ENCODE results near the gene BRWD1.

BRWD1 gene

GRCh38 chr21:39197448-39198233, 115.8 kb downstream of the BRWD1 start:
- in situ Hi-C loops (cut with MboI; ENCODE audit: low sequenced_read_pairs, unreplicated experiment): loop anchor here (25.0 kb wide), 1 partner anchor 190 kb away; a partner anchor contains a TSS
- DNase-seq (ENCODE audit: low spot score): no peak
- TF ChIP-seq CTCF (IDR thresholded peaks at IDR 0.05; ENCODE audit: borderline replicate concordance, control extremely low read depth, extremely low read depth, insufficient read depth, missing control alignments): no peak

DNA sequence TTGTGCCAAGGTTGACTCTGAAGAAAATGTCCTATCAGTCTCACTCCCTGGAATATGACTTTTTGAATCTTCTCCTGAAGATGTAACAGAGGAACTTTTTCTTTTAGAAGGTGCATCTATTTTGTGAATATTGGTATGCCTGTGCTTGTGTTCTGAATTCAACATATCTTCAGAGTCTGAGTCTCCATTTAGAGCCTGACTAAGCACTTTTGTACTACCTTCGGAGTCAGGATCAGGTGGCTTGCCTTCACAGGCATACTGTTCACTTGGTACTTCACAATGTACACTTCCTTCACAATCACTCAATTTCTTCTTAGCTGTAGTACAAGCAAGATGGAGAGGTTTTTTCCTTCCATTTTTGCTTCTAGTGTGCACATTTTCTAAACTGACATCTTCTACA, 116.6 kb downstream of the BRWD1 start:
- no peak for TF ChIP-seq CTCF (IDR thresholded peaks at IDR 0.05; ENCODE audit: borderline replicate concordance, control extremely low read depth, extremely low read depth, insufficient read depth, missing control alignments)
- in situ Hi-C loops (cut with MboI; ENCODE audit: low sequenced_read_pairs, unreplicated experiment): loop anchor here (25.0 kb wide), 1 partner anchor 190 kb away; a partner anchor contains a TSS
- no peak for DNase-seq (ENCODE audit: low spot score)

DNA sequence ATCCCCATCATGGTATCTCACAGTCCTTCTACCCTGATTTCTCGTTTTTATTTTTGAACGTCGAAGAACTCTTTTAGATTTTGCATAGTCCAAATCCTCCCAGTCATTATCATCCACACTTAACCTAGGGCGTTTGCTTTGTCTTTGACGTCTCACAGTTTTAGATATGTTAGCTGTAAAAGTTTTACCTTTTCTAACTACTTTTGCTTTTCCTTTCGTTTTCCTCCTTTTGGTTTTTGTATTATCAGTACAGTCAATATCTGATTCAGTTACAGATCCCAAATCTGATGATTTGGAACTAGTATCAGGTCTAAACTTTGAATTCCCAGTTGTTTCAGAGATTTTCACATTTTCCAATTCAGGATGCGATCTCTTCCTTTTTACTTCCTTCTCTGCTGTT, 117.1 kb downstream of the BRWD1 start:
- no peak for TF ChIP-seq CTCF (IDR thresholded peaks at IDR 0.05; ENCODE audit: borderline replicate concordance, control extremely low read depth, extremely low read depth, insufficient read depth, missing control alignments)
- DNase-seq (ENCODE audit: low spot score): no peak
- in situ Hi-C loops (cut with MboI; ENCODE audit: low sequenced_read_pairs, unreplicated experiment): loop anchor here (25.0 kb wide), 1 partner anchor 191 kb away; a partner anchor contains a TSS

GRCh38 chr21:39193380-39193779, 120.1 kb downstream of the BRWD1 start:
- in situ Hi-C loops (cut with MboI; ENCODE audit: low sequenced_read_pairs, unreplicated experiment): loop anchor here (25.0 kb wide), 1 partner anchor 194 kb away; a partner anchor contains a TSS
- DNase-seq (ENCODE audit: low spot score): no peak
- no peak for TF ChIP-seq CTCF (IDR thresholded peaks at IDR 0.05; ENCODE audit: borderline replicate concordance, control extremely low read depth, extremely low read depth, insufficient read depth, missing control alignments)

GRCh38 chr21:39189857-39190604, 123.4 kb downstream of the BRWD1 start:
- in situ Hi-C loops (cut with MboI; ENCODE audit: low sequenced_read_pairs, unreplicated experiment): loop anchor here (25.0 kb wide), 1 partner anchor 197 kb away; a partner anchor contains a TSS
- TF ChIP-seq CTCF (IDR thresholded peaks at IDR 0.05; ENCODE audit: borderline replicate concordance, control extremely low read depth, extremely low read depth, insufficient read depth, missing control alignments): no peak
- no peak for DNase-seq (ENCODE audit: low spot score)

- DNase-seq (ENCODE audit: low spot score): no peak
- in situ Hi-C loops (cut with MboI; ENCODE audit: low sequenced_read_pairs, unreplicated experiment): loop anchor here (25.0 kb wide), 1 partner anchor 199 kb away; a partner anchor contains a TSS
- no peak for TF ChIP-seq CTCF (IDR thresholded peaks at IDR 0.05; ENCODE audit: borderline replicate concordance, control extremely low read depth, extremely low read depth, insufficient read depth, missing control alignments)
These were observed 124.8 kb downstream of the BRWD1 start for GRCh38 chr21:39188521-39189139.

Data from GM13976 (cell line).